T1000 (cell line): ENCODE results near the gene PTPRN2.
"Not testable (repeated sequence)": the region's sequence is repeated elsewhere in the genome, so short reads cannot be mapped to it uniquely, and the experiment has no call there.

Experiments
- DNase-seq: peaks from one replicate; lab custom pipeline; 2025; ENCODE audit warnings: mixed read lengths; lab: John Stamatoyannopoulos, UW

PTPRN2 gene

DNA sequence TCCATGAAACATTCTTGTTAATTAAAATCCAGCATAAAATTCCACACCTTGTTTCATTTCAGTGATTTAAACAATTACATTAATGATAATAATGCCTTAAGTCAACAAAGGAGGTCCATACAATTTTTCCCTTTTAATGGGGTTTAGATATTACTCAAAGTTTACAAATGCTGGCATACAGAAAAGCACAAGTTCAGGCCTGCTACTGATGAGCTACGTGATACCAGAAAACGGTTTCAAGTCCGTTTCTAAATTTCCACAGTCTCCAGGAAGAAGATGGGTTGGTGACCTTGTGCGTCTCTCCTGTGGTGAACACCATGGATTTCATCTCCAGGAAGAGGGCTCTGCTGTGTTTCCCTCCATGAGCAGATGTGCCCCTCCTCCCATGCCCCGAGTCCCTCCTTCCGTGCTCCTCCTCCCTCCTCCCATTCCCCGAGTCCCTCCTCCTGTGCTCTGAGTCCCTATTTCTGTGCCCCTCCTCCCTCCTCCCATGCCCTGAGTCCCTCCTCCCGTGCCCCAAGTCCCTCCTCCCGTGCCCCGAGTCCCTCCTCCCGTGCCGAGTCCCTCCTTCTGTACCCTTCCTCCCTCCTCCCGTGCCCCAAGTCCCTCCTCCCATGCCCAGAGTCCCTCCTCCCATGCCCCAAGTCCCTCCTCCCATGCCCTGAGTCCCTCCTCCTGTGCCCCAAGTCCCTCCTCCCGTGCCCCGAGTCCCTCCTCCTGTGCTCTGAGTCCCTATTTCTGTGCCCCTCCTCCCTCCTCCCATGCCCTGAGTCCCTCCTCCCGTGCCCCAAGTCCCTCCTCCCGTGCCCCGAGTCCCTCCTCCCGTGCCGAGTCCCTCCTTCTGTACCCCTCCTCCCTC is 201.9 kb downstream of the PTPRN2 start:
- DNase-seq, result not testable (repeated sequence)

GRCh38 chr7:158384746-158385145 is 202.9 kb downstream of the PTPRN2 start:
- no peak for DNase-seq

DNA sequence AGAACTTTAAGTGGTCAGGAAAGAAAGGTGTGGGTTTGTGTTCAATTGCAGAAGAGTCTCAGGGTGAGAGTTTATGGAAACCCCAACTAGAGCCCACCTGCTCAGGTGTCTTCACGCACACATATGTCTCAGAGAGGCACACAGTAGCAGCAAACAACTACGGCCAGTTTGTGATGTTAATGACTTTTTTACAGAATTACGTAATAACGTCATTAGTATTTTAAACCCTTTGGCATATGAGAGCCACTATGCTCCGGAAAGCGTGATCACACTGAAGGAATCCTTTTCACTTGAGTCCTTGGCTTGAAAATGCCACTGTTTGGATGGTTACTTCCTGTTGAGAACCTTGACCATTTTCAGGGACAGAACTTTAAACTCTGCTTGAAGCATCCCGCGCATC is 204.0 kb downstream of the PTPRN2 start:
- DNase-seq, result no peak

GRCh38 chr7:158382363-158383254 is 205.0 kb downstream of the PTPRN2 start:
- DNase-seq, result no peak

GRCh38 chr7:158381956-158382355 is 205.7 kb downstream of the PTPRN2 start:
- no peak for DNase-seq

- DNase-seq, result no peak
Measured at GRCh38 chr7:158378978-158379377, 208.6 kb downstream of the PTPRN2 start.

GRCh38 chr7:158377800-158378623 is 209.6 kb downstream of the PTPRN2 start:
- DNase-seq, result no peak

DNA sequence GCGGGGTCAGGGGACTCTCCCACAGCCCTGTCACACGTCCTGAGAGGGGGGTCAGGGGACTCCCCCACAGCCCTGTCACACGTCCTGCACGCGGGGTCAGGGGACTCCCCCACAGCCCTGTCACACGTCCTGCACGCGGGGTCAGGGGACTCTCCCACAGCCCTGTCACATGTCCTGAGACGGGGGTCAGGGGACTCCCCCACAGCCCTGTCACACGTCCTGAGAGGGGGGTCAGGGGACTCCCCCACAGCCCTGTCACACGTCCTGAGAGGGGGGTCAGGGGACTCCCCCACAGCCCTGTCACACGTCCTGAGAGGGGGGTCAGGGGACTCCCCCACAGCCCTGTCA is 210.8 kb downstream of the PTPRN2 start:
- not testable (repeated sequence) for DNase-seq

GRCh38 chr7:158376146-158376838 is 211.3 kb downstream of the PTPRN2 start:
- DNase-seq, result not testable (repeated sequence)

DNA sequence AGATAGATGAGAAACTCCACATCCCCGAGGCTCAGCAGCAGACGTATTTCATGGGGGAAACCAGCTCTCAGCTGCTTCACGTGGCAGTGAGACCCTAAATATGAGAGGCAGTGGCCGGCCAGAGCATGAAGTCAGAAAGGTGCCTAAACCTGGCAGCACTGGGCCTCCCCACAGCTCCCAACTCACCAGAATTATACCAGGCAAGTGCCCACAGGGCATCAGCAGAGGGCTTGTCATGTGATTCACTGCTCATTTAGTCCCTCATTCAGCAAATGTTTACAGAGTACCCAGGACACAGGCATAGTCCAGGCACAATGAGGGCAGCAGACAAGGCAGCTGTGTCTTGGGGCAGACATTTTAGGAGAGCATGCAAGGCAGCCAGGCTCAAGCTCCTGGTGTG is 212.6 kb downstream of the PTPRN2 start:
- no peak for DNase-seq

DNA sequence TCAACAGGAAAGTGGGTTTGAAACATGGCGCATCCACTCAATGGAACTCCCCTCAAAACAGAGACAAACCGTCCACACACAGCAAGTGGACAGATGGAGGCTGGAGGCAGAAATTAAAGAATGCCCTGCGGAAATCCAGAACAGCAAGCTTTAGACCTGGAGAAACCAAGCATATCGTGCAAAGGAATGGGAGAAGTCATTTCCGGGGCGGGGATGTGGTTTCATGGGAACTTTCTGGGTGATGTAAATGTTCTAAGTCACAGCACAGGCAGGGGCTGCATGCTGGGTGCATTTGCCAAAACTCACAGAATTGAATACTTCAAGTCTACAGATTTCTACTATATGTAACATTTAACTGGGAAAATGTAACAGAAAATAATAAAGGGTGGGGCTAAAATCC is 213.0 kb downstream of the PTPRN2 start:
- no peak for DNase-seq

GRCh38 chr7:158374146-158374545 is 213.5 kb downstream of the PTPRN2 start:
- DNase-seq, result no peak

GRCh38 chr7:158373476-158374133 is 214.0 kb downstream of the PTPRN2 start:
- no peak for DNase-seq

DNA sequence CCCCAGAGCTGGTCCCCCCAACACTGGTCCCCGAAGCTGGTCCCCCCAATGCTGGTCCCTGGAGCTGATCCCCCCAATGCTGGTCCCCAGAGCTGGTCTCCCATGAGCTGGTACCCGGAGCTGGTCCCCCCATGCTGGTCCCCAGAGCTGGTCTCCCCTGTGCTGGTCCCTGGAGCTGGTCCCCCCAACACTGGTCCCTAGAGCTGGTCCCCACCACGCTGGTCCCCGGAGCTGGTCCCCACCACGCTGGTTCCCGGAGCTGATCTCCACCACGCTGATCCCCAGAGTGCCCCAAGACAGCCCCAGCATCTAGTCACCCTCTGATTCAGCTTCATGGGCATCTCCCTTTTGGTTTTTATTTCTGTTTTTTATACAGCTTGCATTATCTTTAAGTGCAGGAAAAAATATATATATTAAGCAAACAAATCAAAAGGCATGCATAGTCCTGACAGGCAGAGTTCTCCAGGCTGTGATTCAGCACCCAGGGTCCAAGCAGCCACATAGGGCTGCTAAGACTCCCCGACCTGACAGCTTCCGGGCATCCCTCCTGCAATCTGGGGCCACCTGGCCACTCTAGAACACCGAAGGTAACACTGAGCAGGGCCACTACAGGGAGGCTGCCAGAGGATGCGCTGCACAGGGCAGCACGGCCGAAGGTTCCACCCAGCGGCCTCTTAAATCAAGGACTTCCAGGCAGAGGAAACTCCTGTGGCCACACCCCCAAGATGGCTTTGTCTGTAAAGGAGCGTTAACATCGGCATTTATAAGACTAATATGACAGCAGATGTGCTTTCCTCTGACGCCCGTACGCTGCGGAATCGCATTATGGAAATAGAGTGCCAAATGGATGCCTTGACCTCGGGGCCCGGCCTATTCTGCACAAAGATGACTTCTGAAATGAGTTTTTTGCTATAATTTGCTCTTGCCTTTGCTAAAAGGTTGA is 215.0 kb downstream of the PTPRN2 start:
- no peak for DNase-seq

GRCh38 chr7:158371856-158372255 is 215.8 kb downstream of the PTPRN2 start:
- no peak for DNase-seq

- no peak for DNase-seq
Measured at GRCh38 chr7:158369866-158370265, 217.8 kb downstream of the PTPRN2 start.

DNA sequence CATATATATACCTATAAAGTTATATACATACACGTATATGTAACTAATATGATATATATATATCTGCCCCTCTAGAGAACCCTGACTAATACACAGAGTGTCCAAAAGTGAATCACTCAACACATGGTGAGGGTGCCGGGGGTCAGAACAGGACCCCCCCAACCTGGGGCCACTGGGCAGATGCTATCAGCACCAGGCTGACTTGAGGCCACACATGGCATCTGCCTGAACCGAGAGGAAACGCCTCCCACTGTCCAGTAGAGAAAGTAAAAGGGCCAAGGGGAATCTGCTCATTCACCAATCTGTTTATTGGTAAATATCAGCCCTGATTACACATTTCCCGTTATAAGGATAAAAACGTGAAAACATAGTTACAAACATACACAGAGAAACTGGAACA is 218.3 kb downstream of the PTPRN2 start:
- no peak for DNase-seq

GRCh38 chr7:158368449-158368848 is 219.2 kb downstream of the PTPRN2 start:
- no peak for DNase-seq

GRCh38 chr7:158367634-158367982 is 220.0 kb downstream of the PTPRN2 start:
- DNase-seq, result no peak
